Measurements from ENCODE around the gene RPL31.

RPL31 gene

GRCh38 chr2:101002562-101003277 lies 631 bp downstream of the RPL31 start:
- no peak overlapping the region for H2AFZ ChIP-seq (ENCODE audit: low read length)
- H3K36me3 ChIP-seq (ENCODE audit: insufficient read depth, low read length): peaks cover 55% of the 10 kb centered on the region
- H3K27me3 ChIP-seq (ENCODE audit: insufficient read depth, low read length): no peaks in the 10 kb centered on the region
- H3K9ac ChIP-seq (ENCODE audit: low read length): peak overlapping the region; percentile 90
- H3K4me3 ChIP-seq (ENCODE audit: low read depth, low read length, poor library complexity, severe bottlenecking): peak overlapping the region; percentile 96
- no peaks in the 10 kb centered on the region for H3K9me3 ChIP-seq (ENCODE audit: low read length)
- TF ChIP-seq CTCF (IDR thresholded peaks at IDR 0.05; ENCODE audit: low read length) (no peak), EZH2 (IDR thresholded peaks at IDR 0.05; ENCODE audit: borderline replicate concordance, low read length) (no peak)
- 0 out of 2 replicates have a peak, but pooled peaks cover 3% of the 10 kb centered on the region for H3F3A ChIP-seq (ENCODE audit: insufficient read depth, low read length)
- H3K27ac ChIP-seq (ENCODE audit: low read depth, low read length, poor library complexity, severe bottlenecking): peak overlapping the region; percentile 66
- no peaks in the 10 kb centered on the region for H4K20me1 ChIP-seq (ENCODE audit: insufficient read depth, low read length)
- H3K79me2 ChIP-seq (ENCODE audit: insufficient read depth, low read length): peaks cover 15% of the 10 kb centered on the region
- peak overlapping the region; percentile 68 for H3K4me2 ChIP-seq (ENCODE audit: low read length)
- peaks cover 22% of the 10 kb centered on the region for H3K4me1 ChIP-seq (ENCODE audit: insufficient read depth, low read length, severe bottlenecking)
- no peaks in the 10 kb centered on the region for H3K9me2 ChIP-seq (ENCODE audit: low read depth, low read length)

- peaks cover 15% of the 10 kb centered on the region for H3K79me2 ChIP-seq (ENCODE audit: insufficient read depth, low read length)
- peak overlapping the region; percentile 90 for H3K9ac ChIP-seq (ENCODE audit: low read length)
- no peak overlapping the region for H3K27ac ChIP-seq (ENCODE audit: low read depth, low read length, poor library complexity, severe bottlenecking)
- H3K27me3 ChIP-seq (ENCODE audit: insufficient read depth, low read length): no peaks in the 10 kb centered on the region
- H4K20me1 ChIP-seq (ENCODE audit: insufficient read depth, low read length): no peaks in the 10 kb centered on the region
- H3K9me2 ChIP-seq (ENCODE audit: low read depth, low read length): no peaks in the 10 kb centered on the region
- peak overlapping the region; percentile 96 for H3K4me3 ChIP-seq (ENCODE audit: low read depth, low read length, poor library complexity, severe bottlenecking)
- peak overlapping the region; percentile 68 for H3K4me2 ChIP-seq (ENCODE audit: low read length)
- H3K9me3 ChIP-seq (ENCODE audit: low read length): no peaks in the 10 kb centered on the region
- H3K36me3 ChIP-seq (ENCODE audit: insufficient read depth, low read length): peaks cover 61% of the 10 kb centered on the region
- H3K4me1 ChIP-seq (ENCODE audit: insufficient read depth, low read length, severe bottlenecking): peaks cover 22% of the 10 kb centered on the region
- no peak for TF ChIP-seq EZH2 (IDR thresholded peaks at IDR 0.05; ENCODE audit: borderline replicate concordance, low read length)
- TF ChIP-seq CTCF (IDR thresholded peaks at IDR 0.05; ENCODE audit: low read length): no peak
- H3F3A ChIP-seq (ENCODE audit: insufficient read depth, low read length): 0 out of 2 replicates have a peak, but pooled peaks cover 3% of the 10 kb centered on the region
- no peak overlapping the region for H2AFZ ChIP-seq (ENCODE audit: low read length)
These were observed 1.2 kb downstream of the RPL31 start for GRCh38 chr2:101003278-101003775.

GRCh38 chr2:101004620-101005325 lies 2.7 kb downstream of the RPL31 start:
- H2AFZ ChIP-seq (ENCODE audit: low read length): no peak overlapping the region
- H3K4me1 ChIP-seq (ENCODE audit: insufficient read depth, low read length, severe bottlenecking): peaks cover 22% of the 10 kb centered on the region
- no peak overlapping the region for H3K4me3 ChIP-seq (ENCODE audit: low read depth, low read length, poor library complexity, severe bottlenecking)
- 0 out of 2 replicates have a peak, but pooled peaks cover 3% of the 10 kb centered on the region for H3F3A ChIP-seq (ENCODE audit: insufficient read depth, low read length)
- H3K4me2 ChIP-seq (ENCODE audit: low read length): 0 out of 2 replicates have a peak overlapping the region, but pooled peaks have one; percentile 68
- no peak overlapping the region; the same call in 1 of the 2 replicates for H3K9ac ChIP-seq (ENCODE audit: low read length)
- H3K9me2 ChIP-seq (ENCODE audit: low read depth, low read length): no peaks in the 10 kb centered on the region
- H3K79me2 ChIP-seq (ENCODE audit: insufficient read depth, low read length): peaks cover 15% of the 10 kb centered on the region
- H3K36me3 ChIP-seq (ENCODE audit: insufficient read depth, low read length): peaks cover 71% of the 10 kb centered on the region
- H4K20me1 ChIP-seq (ENCODE audit: insufficient read depth, low read length): no peaks in the 10 kb centered on the region
- H3K9me3 ChIP-seq (ENCODE audit: low read length): no peaks in the 10 kb centered on the region
- TF ChIP-seq EZH2 (IDR thresholded peaks at IDR 0.05; ENCODE audit: borderline replicate concordance, low read length) (no peak), CTCF (IDR thresholded peaks at IDR 0.05; ENCODE audit: low read length) (no peak)
- H3K27me3 ChIP-seq (ENCODE audit: insufficient read depth, low read length): no peaks in the 10 kb centered on the region
- H3K27ac ChIP-seq (ENCODE audit: low read depth, low read length, poor library complexity, severe bottlenecking): no peak overlapping the region

Measured in OCI-LY1 (cell line).